H1 (cell line): ENCODE data around the gene SBK1. TPM values are rescaled to one million over a fixed set of nuclear protein-coding genes. Genes with fewer than 3 reads are reported as not detected.

Source experiments
- CTCF ChIA-PET: fragments of 300-600 bp; sonication (Branson Sonifier 250); formaldehyde crosslinking; loops from one replicate; lab custom pipeline; 2021; ENCODE audit not compliant: partially characterized antibody; lab: Charles Lee
- POLR2A ChIA-PET: fragments of 300-600 bp; sonication (Branson Sonifier 250); formaldehyde crosslinking; loops from one replicate; lab custom pipeline; 2021; ENCODE audit warnings: inconsistent platforms; ENCODE audit not compliant: partially characterized antibody; lab: Charles Lee
- DNase-seq, 2 experiments: peaks; one replicate each; pipeline versions ENCODE4 v3.0.0 to v3.0.0-alpha.2; 2010 to 2022; ENCODE audit warnings: low spot score in 2 of 2, low read depth in 1 of 2, mixed read lengths in 1 of 2
- FAIRE-seq: peaks from 2 replicates; lab custom pipeline; 2011; peaks lifted over from hg19 to GRCh38; lab: Jason Lieb, UNC
- H2AFZ ChIP-seq: 2 replicates; pipeline ENCODE4 v1.8.1; 2012; ENCODE audit warnings: low read length, inconsistent platforms
- H2AK5ac ChIP-seq: 2 replicates; pipeline ENCODE4 v1.6.1; 2013; ENCODE audit warnings: low read depth, low read length
- H2BK120ac ChIP-seq: replicated peaks from 2 replicates; pipeline ENCODE3; 2013; ENCODE audit warnings: low read depth, low read length, inconsistent platforms
- H2BK12ac ChIP-seq: 2 replicates; pipeline ENCODE4 v1.6.1; 2013; ENCODE audit warnings: low read depth, low read length
- H2BK15ac ChIP-seq: 2 replicates; pipeline ENCODE4 v1.6.1; 2013; ENCODE audit warnings: low read length
- H2BK20ac ChIP-seq: 2 replicates; pipeline ENCODE4 v1.6.1; 2013; ENCODE audit warnings: low read length
- H2BK5ac ChIP-seq: 2 replicates; pipeline ENCODE4 v1.6.1; 2013; ENCODE audit warnings: low read depth, low read length
- H3K14ac ChIP-seq: 2 replicates; pipeline ENCODE4 v1.6.1; 2013; ENCODE audit warnings: inconsistent platforms; ENCODE audit not compliant: insufficient read length
- H3K18ac ChIP-seq: 2 replicates; pipeline ENCODE4 v1.6.1; 2013; ENCODE audit warnings: low read length; ENCODE audit errors: extremely low read depth
- H3K23ac ChIP-seq: 2 replicates; pipeline ENCODE4 v1.6.1; 2013; ENCODE audit warnings: inconsistent platforms; ENCODE audit not compliant: insufficient read length
- H3K23me2 ChIP-seq: 2 replicates; pipeline ENCODE4 v1.6.1; 2013; ENCODE audit warnings: low read depth, low read length
- H3K27ac ChIP-seq: 2 replicates; pipeline ENCODE4 v1.6.1; 2011; ENCODE audit warnings: low read depth, low read length, inconsistent platforms
- H3K27me3 ChIP-seq, 4 experiments: replicated peaks in 1 of 4; 1 replicate in 1 of 4; 2 replicates in 3 of 4; pipeline versions ENCODE4 v1.6.1 to v1.8.1; 2011 to 2013; ENCODE audit warnings: low read length in 3 of 4, mild to moderate bottlenecking in 3 of 4, inconsistent platforms in 2 of 4, mixed read lengths in 2 of 4, moderate library complexity in 1 of 4; ENCODE audit not compliant: control insufficient read depth in 3 of 4, insufficient read depth in 3 of 4; ENCODE audit errors: extremely low read depth in 1 of 4
- H3K36me3 ChIP-seq, 4 experiments: 2 replicates each; pipeline versions ENCODE4 v1.6.1 to v1.8.1; 2011 to 2013; ENCODE audit warnings: mild to moderate bottlenecking in 4 of 4, low read length in 3 of 4, moderate library complexity in 2 of 4, control low read depth in 1 of 4, inconsistent platforms in 1 of 4; ENCODE audit not compliant: insufficient read depth in 4 of 4, control insufficient read depth in 2 of 4
- H3K4ac ChIP-seq: replicated peaks from 2 replicates; pipeline ENCODE3; 2013; ENCODE audit warnings: low read length, low read depth, mixed read lengths, inconsistent platforms; ENCODE audit not compliant: insufficient read length
- H3K4me1 ChIP-seq, 4 experiments: replicated peaks in 1 of 4; 1 replicate in 1 of 4; 2 replicates in 3 of 4; pipeline versions ENCODE4 v1.6.1 to v1.8.1; 2011 to 2013; ENCODE audit warnings: low read length in 3 of 4, inconsistent platforms in 2 of 4, mixed read lengths in 1 of 4; ENCODE audit not compliant: insufficient read depth in 4 of 4, control insufficient read depth in 3 of 4
- H3K4me2 ChIP-seq, 2 experiments: 2 replicates each; pipeline versions ENCODE4 v1.6.1 to v1.8.1; 2011 to 2013; ENCODE audit warnings: low read depth in 2 of 2, low read length in 2 of 2, control low read depth in 1 of 2, inconsistent platforms in 1 of 2, mild to moderate bottlenecking in 1 of 2; ENCODE audit not compliant: insufficient read depth in 1 of 2
- H3K4me3 ChIP-seq, 4 experiments: fragments of 200-600, 300-600 bp in 1 of 4; sonication (generic), shearing (Covaris generic), sonication (Bioruptor Twin) in 1 of 4; 2 replicates each; pipeline versions ENCODE4 v1.5.1 to v1.8.1; 2011 to 2016; ENCODE audit warnings: low read length in 4 of 4, low read depth in 3 of 4, control low read depth in 2 of 4, inconsistent platforms in 2 of 4, mild to moderate bottlenecking in 2 of 4, mixed read lengths in 1 of 4, moderate library complexity in 1 of 4; ENCODE audit not compliant: insufficient read depth in 2 of 4; ENCODE audit errors: extremely low read depth in 1 of 4
- H3K56ac ChIP-seq: replicated peaks from 2 replicates; pipeline ENCODE3; 2013; ENCODE audit warnings: low read depth, mild to moderate bottlenecking, mixed read lengths, low read length, inconsistent platforms; ENCODE audit not compliant: insufficient read length
- H3K79me1 ChIP-seq: 2 replicates; pipeline ENCODE4 v1.6.1; 2013; ENCODE audit warnings: low read depth, low read length, control low read depth
- H3K79me2 ChIP-seq, 2 experiments: 2 replicates each; pipeline versions ENCODE4 v1.6.1 to v1.8.1; 2012 to 2013; ENCODE audit warnings: low read length in 2 of 2, mild to moderate bottlenecking in 2 of 2, inconsistent platforms in 1 of 2; ENCODE audit not compliant: insufficient read depth in 2 of 2, control insufficient read depth in 1 of 2
- H3K9ac ChIP-seq, 4 experiments: replicated peaks in 1 of 4; 1 replicate in 1 of 4; 2 replicates in 3 of 4; pipeline versions ENCODE4 v1.6.1 to v1.8.1; 2011 to 2013; ENCODE audit warnings: low read depth in 3 of 4, low read length in 3 of 4, control low read depth in 2 of 4, mild to moderate bottlenecking in 2 of 4, moderate library complexity in 2 of 4, inconsistent platforms in 1 of 4; ENCODE audit errors: extremely low read depth in 1 of 4
- H3K9me3 ChIP-seq, 2 experiments: 2 replicates each; pipeline versions ENCODE4 v1.6.1 to v1.8.1; 2012 to 2013; ENCODE audit warnings: mild to moderate bottlenecking in 2 of 2, moderate library complexity in 2 of 2, control low read depth in 1 of 2, inconsistent platforms in 1 of 2, low read depth in 1 of 2, low read length in 1 of 2, mixed read lengths in 1 of 2; ENCODE audit not compliant: insufficient read depth in 2 of 2
- H4K20me1 ChIP-seq, 2 experiments: replicated peaks in 1 of 2; 2 replicates each; pipeline versions ENCODE3 to v1.8.1; 2011 to 2013; ENCODE audit warnings: inconsistent platforms in 2 of 2, low read length in 2 of 2, mild to moderate bottlenecking in 1 of 2; ENCODE audit not compliant: insufficient read depth in 2 of 2, control insufficient read depth in 1 of 2
- H4K5ac ChIP-seq: 2 replicates; pipeline ENCODE4 v1.6.1; 2013; ENCODE audit warnings: low read length, low read depth, mixed read lengths, inconsistent platforms; ENCODE audit not compliant: insufficient read length
- H4K8ac ChIP-seq: 2 replicates; pipeline ENCODE4 v1.8.0; 2013; ENCODE audit warnings: mild to moderate bottlenecking, moderate library complexity, low read length, inconsistent platforms; ENCODE audit not compliant: insufficient read depth; ENCODE audit errors: extremely low read depth
- H4K91ac ChIP-seq: replicated peaks from 2 replicates; pipeline ENCODE3; 2013; ENCODE audit warnings: low read length, mixed read lengths, inconsistent platforms; ENCODE audit not compliant: insufficient read length
- CBX5 ChIP-seq: fragments of 300-800, 300-1000 bp; sonication (generic); IDR thresholded peaks from 2 replicates; pipeline ENCODE4 v1.7.1; 2016; ENCODE audit warnings: antibody characterized with exemption, low read length, low read depth
- POLR2AphosphoS5 ChIP-seq: IDR thresholded peaks from 2 replicates; pipeline ENCODE4 v1.6.1; 2011; ENCODE audit warnings: low read depth, low read length
- SAP30 ChIP-seq: fragments of 300-600 bp; sonication (generic); IDR thresholded peaks from 2 replicates; pipeline ENCODE4 v1.7.1; 2012; ENCODE audit warnings: low read length, moderate library complexity, mild to moderate bottlenecking, inconsistent platforms; ENCODE audit not compliant: insufficient read depth, insufficient replicate concordance
- whole genome bisulfite sequencing, 2 experiments: shearing (Covaris generic) in 1 of 2; methylation state at CpG; one replicate each; pipeline versions ENCODE4 v1.1.6 to v1.1.7; 2013 to 2015; ENCODE audit warnings: low lambda C conversion rate in 2 of 2, mixed read lengths in 2 of 2, inconsistent platforms in 1 of 2, low coverage in 1 of 2, missing lambda C conversion rate in 1 of 2; ENCODE audit not compliant: insufficient replicate concordance in 2 of 2, insufficient coverage in 1 of 2, insufficient read length in 1 of 2; ENCODE audit errors: extremely low coverage in 1 of 2, missing lambda C conversion rate in 1 of 2; 5-methylcytosine and 5-hydroxymethylcytosine counted together
- polyA plus RNA-seq, 7 experiments: library from polyadenylated mRNA; depleted of rRNA in 3 of 7; stranded (reverse) in 5 of 7; unstranded in 2 of 7; fragments of >200 nt in 5 of 7; fragments of 200-250 nt in 2 of 7; gene quantifications; 1 replicate in 5 of 7; 2 replicates in 1 of 7; 4 replicates in 1 of 7; pipeline versions ENCODE4 v1.2.1 to v1.2.3, GENCODE V29; 2011 to 2013; ENCODE audit warnings: missing spikeins in 2 of 7, mixed read lengths in 2 of 7
- total RNA-seq: library from RNA; stranded (reverse); fragmentation: NEBNext Ultra II Directional; extraction: Animal tissue kit (Norgen Biotek cat#: 25700); gene quantifications from 2 replicates; pipeline ENCODE4 v1.2.1, GENCODE V29; 2021

The SBK1 gene
- total and polyA plus RNA-seq, 2 of the 8 experiments (the other 6 are each of a cell fraction or from before 2014, with no cell fraction given): 18.2 to 73.9 TPM

GRCh38 chr16:28293601-28293960, 1.3 kb downstream of the SBK1 start:
- H3K18ac ChIP-seq: peak overlapping the region; percentile 96
- no peaks in the 10 kb centered on the region for H3K9me3 ChIP-seq
- TF ChIP-seq SAP30: peak; percentile 60
- TF ChIP-seq POLR2AphosphoS5: 0 out of 2 replicates have a peak, but pooled peaks have one; percentile 2
- TF ChIP-seq CBX5: no peak
- H3K4me3 ChIP-seq: peak overlapping the region; percentile 85 to 94 (median 88)
- peak overlapping the region; percentile 9 to 80 (median 72) for H3K9ac ChIP-seq
- peaks cover 0 to 8% (median 2%) of the 10 kb centered on the region in 4 experiments; a peak in 2 of 8 replicates for H3K36me3 ChIP-seq
- no peak overlapping the region for H2AFZ ChIP-seq
- POLR2A ChIA-PET: interaction anchor here (0.8 to 4.5 kb wide), 9 partner anchors 10 to 530 kb away, joined by 3 to 45 read pairs (median 5); no protein-coding TSS in a partner anchor
- peak overlapping the region; percentile 19 for H4K91ac ChIP-seq
- no peak overlapping the region for H3K14ac ChIP-seq
- peak overlapping the region; percentile 24 for H3K4ac ChIP-seq
- H4K5ac ChIP-seq: peak overlapping the region; percentile 85
- peaks cover 12% of the 10 kb centered on the region for H3K23me2 ChIP-seq
- no peak for DNase-seq
- no peak overlapping the region for H2BK20ac ChIP-seq
- peak overlapping the region; percentile 79; the same call in 1 of the 2 replicates for H2BK5ac ChIP-seq
- peaks cover 29% of the 10 kb centered on the region for H3K79me1 ChIP-seq
- H3K79me2 ChIP-seq: peaks cover 10 to 65% of the 10 kb centered on the region in 2 experiments
- FAIRE-seq: no peak
- peak overlapping the region; percentile 96; the same call in 1 of the 2 replicates for H2BK15ac ChIP-seq
- peaks cover 6 to 29% (median 18%) of the 10 kb centered on the region in 4 experiments for H3K4me1 ChIP-seq
- peak overlapping the region; percentile 77 for H3K27ac ChIP-seq
- no peak overlapping the region for H3K23ac ChIP-seq
- no peaks in the 10 kb centered on the region for H3K27me3 ChIP-seq
- CTCF ChIA-PET: interaction anchor here (0.7 to 3.3 kb wide), 6 partner anchors 10 to 33 kb away, joined by 3 to 17 read pairs (median 5); no protein-coding TSS in a partner anchor
- peak overlapping the region; percentile 71 for H3K56ac ChIP-seq
- H2AK5ac ChIP-seq: no peak overlapping the region
- H2BK120ac ChIP-seq: no peak overlapping the region
- peak overlapping the region; percentile 82 to 98 for H3K4me2 ChIP-seq
- 4% methylated on average over 9 of the region's 10 CpGs; no CpG with 5 or more reads in 1 of the 2 experiments for WGBS, 2 experiments
- peak overlapping the region; percentile 22; the same call in 1 of the 2 replicates for H2BK12ac ChIP-seq
- H4K8ac ChIP-seq: peak overlapping the region; percentile 95
- H4K20me1 ChIP-seq: peaks cover 20 to 24% of the 10 kb centered on the region in 2 experiments
